ENCODE results near the gene CDK6.

DNA sequence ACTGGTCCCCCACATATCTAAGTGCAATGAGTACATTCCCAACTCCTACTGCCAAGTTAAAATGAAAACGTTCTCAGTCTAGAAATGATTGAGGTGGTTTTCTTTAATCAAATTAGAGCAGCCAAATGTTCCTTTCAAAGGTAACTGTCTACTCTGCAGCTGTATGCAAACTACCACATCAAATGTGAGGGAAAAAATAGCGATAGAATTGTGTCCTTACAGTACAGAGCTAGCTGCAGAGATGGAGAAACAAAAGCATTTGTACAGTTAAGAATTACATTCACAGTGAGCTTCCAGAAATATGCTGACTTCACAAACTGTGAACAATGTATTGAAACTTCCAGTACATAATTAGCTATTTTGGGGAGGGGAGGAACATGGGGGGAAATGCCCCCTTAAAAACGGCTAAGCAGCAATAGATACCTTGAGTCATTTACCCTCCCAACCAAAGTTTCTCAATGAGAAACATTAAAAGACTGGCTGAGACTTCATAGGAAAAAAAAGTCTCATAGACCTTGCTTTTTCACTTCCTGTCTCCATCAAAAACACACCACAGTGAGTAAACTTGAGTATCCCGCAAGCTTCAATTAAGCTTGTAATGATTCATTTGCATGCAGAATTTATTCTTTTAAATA lies 22.9 kb downstream of the CDK6 start:
- TF ChIP-seq, protein P1, sequence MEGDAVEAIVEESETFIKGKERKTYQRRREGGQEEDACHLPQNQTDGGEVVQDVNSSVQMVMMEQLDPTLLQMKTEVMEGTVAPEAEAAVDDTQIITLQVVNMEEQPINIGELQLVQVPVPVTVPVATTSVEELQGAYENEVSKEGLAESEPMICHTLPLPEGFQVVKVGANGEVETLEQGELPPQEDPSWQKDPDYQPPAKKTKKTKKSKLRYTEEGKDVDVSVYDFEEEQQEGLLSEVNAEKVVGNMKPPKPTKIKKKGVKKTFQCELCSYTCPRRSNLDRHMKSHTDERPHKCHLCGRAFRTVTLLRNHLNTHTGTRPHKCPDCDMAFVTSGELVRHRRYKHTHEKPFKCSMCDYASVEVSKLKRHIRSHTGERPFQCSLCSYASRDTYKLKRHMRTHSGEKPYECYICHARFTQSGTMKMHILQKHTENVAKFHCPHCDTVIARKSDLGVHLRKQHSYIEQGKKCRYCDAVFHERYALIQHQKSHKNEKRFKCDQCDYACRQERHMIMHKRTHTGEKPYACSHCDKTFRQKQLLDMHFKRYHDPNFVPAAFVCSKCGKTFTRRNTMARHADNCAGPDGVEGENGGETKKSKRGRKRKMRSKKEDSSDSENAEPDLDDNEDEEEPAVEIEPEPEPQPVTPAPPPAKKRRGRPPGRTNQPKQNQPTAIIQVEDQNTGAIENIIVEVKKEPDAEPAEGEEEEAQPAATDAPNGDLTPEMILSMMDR (IDR thresholded peaks at IDR 0.05) = no peak
- TF ChIP-seq POLR2A (IDR thresholded peaks at IDR 0.05; ENCODE audit: low read depth) (no peak), POLR2AphosphoS5 (IDR thresholded peaks at IDR 0.05) (no peak), EP300 (IDR thresholded peaks at IDR 0.05) (no peak)
